ENCODE results near the gene ATP5F1E.

ATP5F1E gene

GRCh38 chr20:59018817-59019216 is 13.3 kb downstream of the ATP5F1E start:
- in situ Hi-C loops (cut with MboI; ENCODE audit: low sequenced_read_pairs, unreplicated experiment), result no loop called here
- TF ChIP-seq, protein P1, sequence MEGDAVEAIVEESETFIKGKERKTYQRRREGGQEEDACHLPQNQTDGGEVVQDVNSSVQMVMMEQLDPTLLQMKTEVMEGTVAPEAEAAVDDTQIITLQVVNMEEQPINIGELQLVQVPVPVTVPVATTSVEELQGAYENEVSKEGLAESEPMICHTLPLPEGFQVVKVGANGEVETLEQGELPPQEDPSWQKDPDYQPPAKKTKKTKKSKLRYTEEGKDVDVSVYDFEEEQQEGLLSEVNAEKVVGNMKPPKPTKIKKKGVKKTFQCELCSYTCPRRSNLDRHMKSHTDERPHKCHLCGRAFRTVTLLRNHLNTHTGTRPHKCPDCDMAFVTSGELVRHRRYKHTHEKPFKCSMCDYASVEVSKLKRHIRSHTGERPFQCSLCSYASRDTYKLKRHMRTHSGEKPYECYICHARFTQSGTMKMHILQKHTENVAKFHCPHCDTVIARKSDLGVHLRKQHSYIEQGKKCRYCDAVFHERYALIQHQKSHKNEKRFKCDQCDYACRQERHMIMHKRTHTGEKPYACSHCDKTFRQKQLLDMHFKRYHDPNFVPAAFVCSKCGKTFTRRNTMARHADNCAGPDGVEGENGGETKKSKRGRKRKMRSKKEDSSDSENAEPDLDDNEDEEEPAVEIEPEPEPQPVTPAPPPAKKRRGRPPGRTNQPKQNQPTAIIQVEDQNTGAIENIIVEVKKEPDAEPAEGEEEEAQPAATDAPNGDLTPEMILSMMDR (IDR thresholded peaks at IDR 0.05; ENCODE audit: borderline replicate concordance, control extremely low read depth, extremely low read depth, insufficient read depth, missing control alignments), result no peak
- no peak for DNase-seq (ENCODE audit: low spot score)

GRCh38 chr20:59017493-59018231 is 14.5 kb downstream of the ATP5F1E start:
- TF ChIP-seq, protein P1 (IDR thresholded peaks at IDR 0.05; ENCODE audit: borderline replicate concordance, control extremely low read depth, extremely low read depth, insufficient read depth, missing control alignments), result no peak

GRCh38 chr20:59016795-59017492 is 15.2 kb downstream of the ATP5F1E start:
- DNase-seq (ENCODE audit: low spot score), result no peak
- in situ Hi-C loops (cut with MboI; ENCODE audit: low sequenced_read_pairs, unreplicated experiment), result no loop called here
- TF ChIP-seq, protein P1 (IDR thresholded peaks at IDR 0.05; ENCODE audit: borderline replicate concordance, control extremely low read depth, extremely low read depth, insufficient read depth, missing control alignments), result no peak

More at GRCh38 chr20:59017493-59018231, 14.5 kb downstream of the ATP5F1E start:
- DNase-seq (ENCODE audit: low spot score), result no peak
- in situ Hi-C loops (cut with MboI; ENCODE audit: low sequenced_read_pairs, unreplicated experiment), result no loop called here

DNA sequence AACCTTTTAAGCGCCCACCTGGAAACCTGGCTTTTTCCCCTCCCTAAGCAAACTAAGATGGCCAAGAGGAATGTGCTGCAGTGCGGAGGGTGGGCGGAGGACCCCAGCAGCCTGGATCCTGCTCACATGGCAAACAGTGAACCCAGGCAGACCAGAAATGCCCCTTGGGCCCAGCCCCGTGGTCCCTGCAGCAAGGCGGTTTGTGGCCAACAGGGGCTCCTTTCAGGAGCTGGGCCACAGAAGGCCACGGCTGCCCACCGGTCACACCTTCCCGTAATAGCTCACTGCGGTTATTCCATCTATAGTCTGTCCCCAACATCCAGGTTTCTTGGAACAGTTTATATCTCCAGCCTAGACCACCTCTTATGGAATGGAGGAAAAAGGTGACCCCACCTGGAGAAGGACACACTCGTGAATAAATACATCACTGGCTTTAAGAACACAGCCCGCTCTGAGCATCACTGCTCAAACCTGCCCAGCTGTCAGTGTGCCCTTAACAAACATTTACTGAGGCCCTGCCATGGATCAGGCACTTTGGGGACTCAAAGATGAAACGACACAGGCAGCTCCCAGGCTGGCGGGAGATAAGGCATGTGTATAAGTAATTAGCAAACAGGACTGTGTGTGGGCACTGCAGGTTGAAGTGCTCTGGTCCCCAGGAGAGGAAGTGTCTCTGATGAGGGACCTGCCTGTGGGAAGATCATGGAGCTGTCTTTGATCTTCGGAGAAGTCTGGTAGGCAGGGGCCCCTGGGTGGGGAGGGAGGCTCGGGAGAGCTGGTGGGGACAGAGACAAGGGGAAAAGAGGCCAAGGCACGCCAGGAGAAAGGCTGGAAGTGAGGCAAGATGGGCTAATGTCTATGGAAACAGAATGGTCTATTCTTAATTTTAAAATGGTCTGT is 16.1 kb downstream of the ATP5F1E start:
- in situ Hi-C loops (cut with MboI; ENCODE audit: low sequenced_read_pairs, unreplicated experiment), result no loop called here
- no peak for DNase-seq (ENCODE audit: low spot score)
- TF ChIP-seq, protein P1 (IDR thresholded peaks at IDR 0.05; ENCODE audit: borderline replicate concordance, control extremely low read depth, extremely low read depth, insufficient read depth, missing control alignments), result no peak

GRCh38 chr20:59015411-59015810 is 16.7 kb downstream of the ATP5F1E start:
- in situ Hi-C loops (cut with MboI; ENCODE audit: low sequenced_read_pairs, unreplicated experiment), result no loop called here
- TF ChIP-seq, protein P1 (IDR thresholded peaks at IDR 0.05; ENCODE audit: borderline replicate concordance, control extremely low read depth, extremely low read depth, insufficient read depth, missing control alignments), result no peak
- no peak for DNase-seq (ENCODE audit: low spot score)

Data from GM13976 (cell line).